SU-DHL-6 (cell line): ENCODE measurements around the gene HSD17B7.
"Not testable (repeated sequence)": the region's sequence is repeated elsewhere in the genome, so short reads cannot be mapped to it uniquely, and the experiment has no call there.

Source experiments
- EZH2phosphoT487 ChIP-seq: fragments of 200-600 bp; sonication (generic), shearing (Covaris generic); conservative IDR thresholded peaks from 2 replicates; pipeline ENCODE4 v1.6.1; 2018; ENCODE audit warnings: mild to moderate bottlenecking, antibody characterized with exemption, low read length, moderate library complexity, mixed read lengths
- TF ChIP-seq, protein P1 (sequence below): fragments of 200-600 bp; sonication (generic); IDR thresholded peaks from one replicate; pipeline ENCODE4 v1.5.1; 2017; ENCODE audit warnings: antibody characterized with exemption, mild to moderate bottlenecking, low read length, moderate library complexity; ENCODE audit not compliant: insufficient read depth, poor library complexity, severe bottlenecking

GRCh38 chr1:162818136-162818535 lies 27.6 kb downstream of the HSD17B7 start:
- TF ChIP-seq, protein P1, sequence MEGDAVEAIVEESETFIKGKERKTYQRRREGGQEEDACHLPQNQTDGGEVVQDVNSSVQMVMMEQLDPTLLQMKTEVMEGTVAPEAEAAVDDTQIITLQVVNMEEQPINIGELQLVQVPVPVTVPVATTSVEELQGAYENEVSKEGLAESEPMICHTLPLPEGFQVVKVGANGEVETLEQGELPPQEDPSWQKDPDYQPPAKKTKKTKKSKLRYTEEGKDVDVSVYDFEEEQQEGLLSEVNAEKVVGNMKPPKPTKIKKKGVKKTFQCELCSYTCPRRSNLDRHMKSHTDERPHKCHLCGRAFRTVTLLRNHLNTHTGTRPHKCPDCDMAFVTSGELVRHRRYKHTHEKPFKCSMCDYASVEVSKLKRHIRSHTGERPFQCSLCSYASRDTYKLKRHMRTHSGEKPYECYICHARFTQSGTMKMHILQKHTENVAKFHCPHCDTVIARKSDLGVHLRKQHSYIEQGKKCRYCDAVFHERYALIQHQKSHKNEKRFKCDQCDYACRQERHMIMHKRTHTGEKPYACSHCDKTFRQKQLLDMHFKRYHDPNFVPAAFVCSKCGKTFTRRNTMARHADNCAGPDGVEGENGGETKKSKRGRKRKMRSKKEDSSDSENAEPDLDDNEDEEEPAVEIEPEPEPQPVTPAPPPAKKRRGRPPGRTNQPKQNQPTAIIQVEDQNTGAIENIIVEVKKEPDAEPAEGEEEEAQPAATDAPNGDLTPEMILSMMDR, result not testable (repeated sequence)
- TF ChIP-seq EZH2phosphoT487, result not testable (repeated sequence)
